Stimulated activated CD4-positive, alpha-beta T cell treated with anti-CD3 and anti-CD28 coated beads, TNF-alpha, amount 100 ng/mL, for 1 hour (primary cell): ENCODE measurements around the gene PLPP4.

Experiments used
- DNase-seq, 3 donors: peaks; one replicate each; pipeline ENCODE4 v3.0.0-alpha.2; 2020; ENCODE audit warnings: low read depth in 3 of 3, low spot score in 1 of 3

PLPP4 gene

DNA sequence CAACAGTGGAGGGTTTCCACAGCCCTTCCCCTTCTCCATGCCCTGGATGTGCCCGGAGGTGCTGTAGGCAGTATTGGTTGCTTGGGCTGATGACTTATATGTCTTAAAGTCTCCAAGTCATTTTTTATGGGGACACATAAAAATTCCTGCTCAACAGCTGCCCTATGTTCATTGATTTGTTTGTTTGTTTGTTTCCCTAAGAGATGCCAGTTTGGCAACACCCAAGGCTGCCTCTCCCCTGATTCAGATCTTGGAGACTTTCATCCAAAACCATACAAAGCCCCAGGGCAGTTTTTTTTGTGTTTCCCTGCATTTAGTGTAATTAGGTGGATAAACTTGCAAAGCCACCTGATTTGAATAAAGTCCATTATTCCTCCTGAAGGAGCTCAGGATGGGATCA, 115.3 kb downstream of the PLPP4 start:
- DNase-seq: no peak

DNA sequence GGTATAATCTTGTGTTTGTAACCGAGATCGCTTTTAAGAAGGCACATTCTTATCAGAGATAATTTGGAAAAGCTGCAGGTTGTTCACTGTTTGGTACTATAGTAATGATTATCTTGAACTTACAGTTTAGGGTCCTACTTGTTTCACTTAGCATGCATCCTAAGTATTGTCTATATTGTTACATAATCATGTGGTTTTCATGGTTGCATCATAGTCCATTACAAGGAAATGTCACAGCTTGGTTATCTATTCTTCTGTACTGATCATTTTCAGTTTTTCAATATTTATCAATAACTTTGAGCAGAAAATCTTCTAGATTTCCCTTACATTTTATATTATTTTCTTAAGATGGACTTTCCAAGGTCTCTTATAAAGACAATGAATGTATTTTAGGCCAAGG, 116.3 kb downstream of the PLPP4 start:
- DNase-seq: no peak

DNA sequence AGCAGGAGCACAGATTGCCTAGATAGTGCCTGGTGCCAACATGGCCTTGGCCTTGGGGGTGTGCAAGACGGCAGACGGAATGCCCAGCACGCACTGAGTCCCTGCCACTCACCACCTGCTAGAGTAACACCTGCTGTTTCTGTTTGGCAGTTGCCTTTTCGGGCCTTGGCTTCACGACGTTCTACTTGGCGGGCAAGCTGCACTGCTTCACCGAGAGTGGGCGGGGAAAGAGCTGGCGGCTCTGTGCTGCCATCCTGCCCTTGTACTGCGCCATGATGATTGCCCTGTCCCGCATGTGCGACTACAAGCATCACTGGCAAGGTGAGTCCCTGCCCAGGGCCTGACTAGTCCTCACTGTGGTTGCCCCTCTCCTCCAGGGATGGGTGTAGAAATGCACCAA, 118.0 kb downstream of the PLPP4 start:
- DNase-seq: no peak

DNA sequence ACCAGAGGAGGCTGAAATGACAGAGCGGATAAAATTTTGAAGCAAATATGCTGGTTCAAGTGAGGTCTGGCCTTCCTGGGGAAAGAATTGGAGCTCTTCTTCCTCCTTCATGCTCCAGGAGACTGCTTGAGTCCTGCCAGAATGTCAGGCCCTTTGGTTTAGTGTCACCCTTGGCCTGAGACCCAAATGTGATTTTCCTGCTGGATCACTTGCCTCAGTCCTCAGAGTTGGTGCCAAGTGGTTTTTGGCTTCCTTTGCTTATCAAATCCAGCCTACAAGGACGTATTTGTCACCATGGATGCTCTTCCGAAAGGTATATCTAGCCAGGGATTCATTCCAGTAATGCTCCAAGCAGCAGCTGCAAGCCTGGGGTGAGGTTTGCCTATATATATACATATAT, 118.4 kb downstream of the PLPP4 start:
- no peak for DNase-seq

DNA sequence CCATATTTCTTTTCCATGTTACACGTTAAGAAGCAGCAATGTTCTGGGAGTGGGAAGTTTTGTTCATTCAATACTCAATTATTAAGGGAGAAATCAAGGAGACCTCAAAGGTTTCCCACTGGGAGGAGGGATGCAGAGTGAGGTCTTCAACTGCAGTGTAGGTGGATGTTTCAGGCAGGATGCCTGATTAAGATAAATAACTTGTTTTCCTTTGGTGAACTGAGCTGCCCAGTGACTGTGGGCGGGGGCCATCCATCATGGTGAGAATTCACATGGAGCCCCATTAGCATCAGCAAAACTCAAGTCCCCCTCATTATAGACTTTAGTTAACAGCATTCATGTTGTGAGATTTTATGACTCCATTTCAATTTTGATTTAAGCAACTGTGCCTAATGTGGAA, 121.1 kb downstream of the PLPP4 start:
- no peak for DNase-seq

DNA sequence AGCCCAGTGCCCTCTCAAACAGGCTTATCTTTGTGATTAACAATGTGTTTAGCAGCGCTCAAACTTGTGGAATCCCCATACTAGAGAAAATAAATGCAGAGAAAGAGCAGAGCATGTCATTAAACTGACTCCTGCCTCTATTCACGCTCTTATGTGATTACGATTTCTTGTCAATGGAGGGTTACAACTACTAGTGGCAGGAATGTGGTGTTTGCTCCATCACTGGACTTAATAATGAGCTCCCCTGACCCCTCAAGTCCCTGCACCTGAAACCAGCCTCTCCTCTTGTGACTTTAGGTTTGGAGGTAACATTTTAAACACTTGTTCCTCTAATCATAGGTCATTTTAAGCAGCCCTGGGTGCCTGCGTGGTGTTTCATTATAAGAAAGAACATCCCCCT, 121.9 kb downstream of the PLPP4 start:
- DNase-seq: no peak

DNA sequence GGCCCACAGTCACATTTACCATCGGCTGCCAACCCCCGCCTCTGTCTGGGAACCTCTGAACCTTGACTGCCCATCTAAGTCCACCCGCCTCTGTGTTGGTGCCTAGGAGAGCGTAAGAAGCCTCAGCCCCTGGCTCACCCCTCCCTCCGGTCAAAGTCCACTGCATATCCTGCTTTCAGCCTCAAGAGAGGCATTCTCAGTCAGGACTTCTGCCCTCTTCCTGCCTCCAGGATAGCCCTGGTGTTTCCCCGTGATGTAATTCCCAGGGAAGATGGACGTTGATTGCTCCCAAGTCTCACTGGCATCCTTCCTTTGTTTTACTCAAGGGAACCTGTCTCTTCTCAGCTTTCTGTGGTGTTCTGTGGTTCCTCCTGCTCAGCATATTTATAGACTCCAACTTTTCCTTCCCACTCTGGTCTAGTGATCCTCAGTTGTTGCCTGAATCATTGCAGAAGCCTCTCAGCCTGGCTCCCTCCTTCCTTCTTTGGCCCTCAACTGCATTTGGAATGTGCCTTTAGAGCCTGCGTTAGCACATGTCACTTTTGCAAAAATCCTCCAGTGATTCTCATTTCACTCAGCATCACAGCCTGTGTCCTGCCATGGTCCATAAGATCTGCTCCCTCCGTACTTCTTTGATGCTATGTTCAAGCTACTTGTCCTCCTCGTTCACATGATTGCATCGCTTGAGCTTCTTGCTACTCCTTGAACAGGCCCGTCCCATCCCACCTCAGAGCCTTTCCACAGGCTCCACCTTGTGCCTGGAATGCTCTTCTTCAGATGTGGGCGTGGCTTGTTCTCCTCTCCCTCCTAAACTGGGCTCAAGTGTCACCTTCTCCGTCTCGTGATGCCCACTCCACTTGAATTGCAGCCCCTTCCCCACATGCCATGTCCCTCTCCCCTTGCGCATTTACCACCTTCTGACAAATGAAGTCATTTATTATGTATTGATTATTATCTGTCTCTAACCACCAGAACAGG, 124.2 kb downstream of the PLPP4 start:
- DNase-seq: no peak

DNA sequence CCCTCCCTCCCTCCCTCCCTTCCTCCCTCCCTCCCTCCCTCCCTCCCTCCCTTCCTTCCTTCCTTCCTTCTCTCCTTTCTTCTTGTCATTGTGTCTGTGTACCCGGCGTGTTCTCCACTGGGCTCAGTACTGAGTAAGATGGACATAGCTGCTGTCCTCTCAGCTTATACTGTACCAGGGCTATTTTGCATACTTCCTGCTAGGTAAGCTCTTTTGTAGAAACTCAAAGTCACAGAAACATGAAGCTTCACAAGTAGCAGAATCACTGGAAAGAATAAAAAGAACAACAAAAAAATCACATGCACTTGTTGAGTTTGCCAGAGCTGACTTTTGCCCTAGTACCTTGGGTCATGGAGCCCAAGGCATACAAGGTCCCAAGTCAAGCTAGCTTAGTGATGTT, 125.7 kb downstream of the PLPP4 start:
- DNase-seq: no peak

DNA sequence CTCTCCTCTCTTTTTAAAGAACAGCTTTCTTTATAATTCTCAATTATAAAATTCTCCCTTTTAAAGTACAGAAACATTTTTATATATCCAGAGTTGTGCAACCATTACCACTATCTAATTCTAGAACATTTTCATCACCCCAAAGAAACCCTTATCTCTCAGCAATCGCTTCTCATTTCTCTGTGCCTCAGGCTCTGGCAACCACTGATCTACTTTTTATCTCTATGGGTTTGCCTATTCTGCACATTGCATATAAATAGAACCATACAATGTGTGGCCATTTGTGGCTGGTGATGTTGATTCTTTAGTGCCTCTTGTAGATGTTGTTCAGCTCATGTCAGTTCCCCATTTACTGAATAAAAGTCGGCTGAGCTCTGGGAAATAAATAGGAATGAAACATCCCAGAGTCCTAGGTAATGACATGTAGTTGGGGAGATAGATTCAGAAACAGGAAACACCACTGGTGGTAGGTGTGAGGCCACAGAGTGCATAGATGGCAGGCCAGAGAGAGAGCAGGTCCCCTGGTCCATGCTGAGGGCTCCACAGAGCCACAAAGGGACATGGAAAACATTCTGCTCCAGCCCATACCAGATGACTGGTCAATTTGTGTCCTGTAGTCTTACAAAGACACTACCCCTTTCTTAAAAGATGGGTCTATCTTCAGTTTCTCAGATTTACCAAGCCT, 126.5 kb downstream of the PLPP4 start:
- no peak for DNase-seq

DNA sequence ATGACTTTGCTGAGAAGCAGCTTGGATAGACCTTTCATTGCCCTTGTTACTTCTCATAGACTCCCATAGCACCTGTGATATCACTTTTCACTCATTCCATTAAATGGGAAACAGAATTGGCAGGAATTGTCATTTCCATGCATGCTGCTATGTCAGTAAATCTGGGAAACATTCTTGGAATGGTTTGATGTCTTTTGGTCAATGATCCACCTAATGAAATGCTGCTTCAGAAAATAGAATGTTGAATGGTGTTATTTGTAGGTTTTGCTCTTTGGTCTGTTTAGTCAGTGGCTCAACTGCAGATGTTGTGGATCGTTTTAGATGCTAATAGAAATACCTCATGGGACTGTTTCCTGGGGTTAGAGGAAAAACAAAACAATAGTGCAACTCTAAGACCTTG, 127.8 kb downstream of the PLPP4 start:
- no peak for DNase-seq

DNA sequence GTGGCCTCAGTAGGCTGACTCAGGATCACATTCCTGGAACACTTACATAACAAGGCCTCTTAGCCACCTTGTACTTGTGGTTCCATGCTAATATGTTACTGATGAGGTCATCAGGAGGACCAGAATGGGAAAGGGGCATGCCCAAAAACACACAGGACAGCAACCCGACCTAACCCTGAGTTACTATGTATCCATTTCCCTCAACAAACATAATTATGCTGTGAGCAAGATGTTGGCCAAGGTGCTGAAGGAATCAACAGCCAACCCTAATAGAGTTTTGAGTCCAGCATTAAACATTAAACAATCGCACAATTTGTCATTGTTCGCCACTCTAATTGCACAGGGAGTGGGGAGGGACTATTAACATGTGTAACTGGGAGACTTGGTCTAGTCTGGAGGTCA, 129.4 kb downstream of the PLPP4 start:
- no peak for DNase-seq

DNA sequence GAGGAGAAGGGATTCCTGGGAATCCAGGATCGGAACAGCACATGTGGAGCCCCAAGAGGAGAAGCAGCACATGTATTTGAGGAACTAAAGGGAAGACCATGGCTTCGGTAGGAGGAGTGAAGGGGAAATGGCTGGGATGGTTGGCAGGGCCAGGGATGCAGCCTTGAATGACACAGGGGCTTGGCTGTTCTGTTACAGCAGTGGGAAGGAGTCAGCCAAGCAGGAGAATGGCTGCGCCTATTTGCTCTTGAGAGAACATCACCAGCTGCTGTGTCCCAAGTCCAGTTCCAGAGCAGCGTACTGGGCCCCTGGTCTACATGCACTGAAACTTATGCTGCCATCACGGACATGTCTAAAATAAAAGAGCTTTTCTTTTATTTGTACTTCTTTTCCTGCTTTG, 130.0 kb downstream of the PLPP4 start:
- DNase-seq: no peak

DNA sequence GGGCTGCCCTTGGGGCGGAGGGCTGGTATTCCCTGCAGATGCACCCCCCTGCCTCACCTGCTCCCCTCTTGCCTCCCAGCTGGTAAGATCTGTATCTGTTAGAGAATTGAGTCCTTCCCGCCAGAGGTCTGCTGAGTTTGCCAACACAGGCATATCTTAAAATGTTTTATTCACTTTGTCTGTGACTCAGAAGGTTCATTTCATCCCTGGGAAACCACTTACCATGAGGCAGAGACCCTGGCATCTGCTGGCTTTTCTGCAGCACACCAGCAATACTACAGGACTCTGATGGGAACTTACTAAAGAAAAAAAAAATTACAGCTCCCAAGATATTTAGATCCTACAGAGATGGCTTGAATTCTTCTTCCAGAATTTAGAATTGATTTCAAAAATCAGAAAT, 131.3 kb downstream of the PLPP4 start:
- DNase-seq: no peak

DNA sequence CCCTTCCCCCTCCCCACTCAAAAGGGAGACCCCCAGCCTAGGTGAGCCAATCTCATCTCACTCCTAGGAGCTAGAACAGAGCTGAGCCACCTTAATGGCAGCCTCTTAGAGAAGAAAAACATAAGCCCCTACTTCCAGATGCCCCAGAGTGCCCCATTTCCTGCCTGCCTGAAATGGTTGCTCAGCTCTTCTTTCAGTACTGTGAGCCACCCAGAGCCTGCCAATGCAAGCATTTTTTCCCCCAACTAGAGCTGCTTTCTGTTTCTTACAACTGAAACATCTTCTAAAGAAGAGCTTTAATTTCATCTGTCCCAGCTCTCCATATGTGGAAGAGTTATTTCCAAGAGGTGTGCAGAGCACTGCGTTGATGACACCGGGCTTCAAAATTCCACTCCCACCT, 136.7 kb downstream of the PLPP4 start:
- no peak for DNase-seq

DNA sequence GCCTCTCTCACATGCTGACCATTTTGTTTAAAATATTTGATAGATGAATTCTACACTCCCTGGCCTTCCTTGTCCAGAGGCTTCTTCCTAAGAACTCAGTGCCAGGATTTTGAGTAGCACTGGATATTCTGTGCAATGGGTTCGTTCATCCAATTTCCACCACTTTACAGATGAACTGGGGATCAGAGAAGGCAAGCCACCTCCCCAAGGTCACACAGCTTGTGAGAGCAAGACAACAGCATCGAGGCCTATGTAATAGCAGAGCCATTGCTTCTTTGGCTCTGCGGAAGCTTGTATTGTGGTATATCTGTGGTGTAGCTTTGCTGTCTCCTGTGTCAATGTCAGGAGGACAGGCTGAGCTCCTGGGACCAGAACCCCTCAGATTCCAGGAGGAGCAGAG, 140.9 kb downstream of the PLPP4 start:
- DNase-seq: no peak

DNA sequence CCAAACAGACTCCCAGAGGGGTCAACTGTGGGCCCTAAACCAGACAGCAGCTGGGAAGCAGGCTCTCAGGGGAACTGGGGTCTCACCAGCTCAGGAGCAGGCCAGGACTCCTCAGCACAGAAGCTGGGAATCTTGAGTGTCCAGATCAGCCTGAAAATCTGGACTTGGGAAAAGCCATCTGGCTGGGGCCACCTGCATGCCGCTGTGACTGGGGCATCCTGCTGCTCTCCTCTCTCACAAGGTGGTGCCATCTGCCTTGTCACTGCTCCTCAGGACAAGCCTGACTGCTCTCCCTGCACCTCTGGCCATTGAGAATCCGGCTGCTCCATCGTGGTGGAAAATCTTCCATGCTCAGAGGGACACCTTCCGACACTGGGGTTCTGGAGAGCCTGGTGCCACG, 141.4 kb downstream of the PLPP4 start:
- DNase-seq: no peak

DNA sequence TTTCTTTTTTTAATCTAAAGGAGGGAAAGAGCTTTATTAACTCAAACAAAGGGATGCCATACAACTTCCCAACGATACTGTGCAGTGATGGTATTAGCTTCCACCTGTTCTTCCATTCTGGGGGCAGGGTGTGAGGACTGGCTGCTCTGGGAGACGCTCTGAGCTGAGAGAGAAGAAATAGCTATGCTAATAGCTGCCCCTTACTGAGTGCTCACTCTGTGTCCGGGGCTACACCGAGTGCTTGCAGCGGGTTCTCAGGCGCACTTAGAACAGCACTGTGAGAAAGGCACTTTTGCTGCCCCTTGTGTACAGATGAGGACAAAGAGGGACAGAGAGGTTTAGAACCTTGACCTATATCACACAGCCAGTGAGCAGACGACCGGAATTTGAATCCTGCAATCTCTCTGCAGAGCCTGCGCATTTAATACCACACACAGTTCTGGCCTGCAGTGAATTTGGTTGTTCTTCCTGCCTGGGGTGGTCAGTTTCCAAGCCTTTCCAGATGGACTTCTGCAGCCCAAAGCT, 142.2 kb downstream of the PLPP4 start:
- DNase-seq: no peak

DNA sequence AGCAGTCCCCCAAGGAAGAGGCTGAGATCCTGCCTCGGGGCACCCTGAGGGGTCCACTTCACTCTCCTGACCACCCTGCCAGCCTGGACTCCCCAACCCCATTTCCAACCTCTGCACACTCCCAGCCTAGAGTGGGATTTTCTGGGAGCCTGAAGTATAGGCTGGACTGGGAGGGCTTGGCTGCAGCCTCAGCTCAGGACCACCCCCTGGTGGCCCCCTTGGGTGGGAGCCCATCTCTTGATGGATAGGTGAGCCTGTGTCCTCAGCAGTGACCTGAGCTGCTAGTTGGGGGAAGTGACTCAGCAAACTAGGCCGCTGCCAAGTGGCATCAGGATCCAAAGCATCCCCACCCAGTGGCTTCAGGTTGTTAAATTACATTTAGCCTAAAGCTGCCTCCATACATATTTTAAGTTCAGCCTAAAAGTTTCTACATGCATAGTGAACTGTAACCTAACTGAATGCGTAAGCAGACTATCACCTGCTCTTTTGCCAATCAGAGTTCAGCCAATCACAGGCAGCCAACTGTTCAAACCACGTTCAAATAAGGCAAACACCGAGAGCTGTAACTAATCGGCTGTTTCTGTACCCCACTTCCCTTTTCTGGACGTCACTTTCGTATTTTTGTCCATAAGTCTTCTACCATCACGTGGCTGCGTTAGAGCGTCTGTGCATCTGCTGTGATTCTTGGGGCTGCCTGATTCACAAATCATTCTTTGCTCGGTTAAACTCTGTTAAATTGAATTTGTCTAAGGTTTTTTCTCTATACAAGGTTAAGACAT, 144.0 kb downstream of the PLPP4 start:
- DNase-seq: no peak

DNA sequence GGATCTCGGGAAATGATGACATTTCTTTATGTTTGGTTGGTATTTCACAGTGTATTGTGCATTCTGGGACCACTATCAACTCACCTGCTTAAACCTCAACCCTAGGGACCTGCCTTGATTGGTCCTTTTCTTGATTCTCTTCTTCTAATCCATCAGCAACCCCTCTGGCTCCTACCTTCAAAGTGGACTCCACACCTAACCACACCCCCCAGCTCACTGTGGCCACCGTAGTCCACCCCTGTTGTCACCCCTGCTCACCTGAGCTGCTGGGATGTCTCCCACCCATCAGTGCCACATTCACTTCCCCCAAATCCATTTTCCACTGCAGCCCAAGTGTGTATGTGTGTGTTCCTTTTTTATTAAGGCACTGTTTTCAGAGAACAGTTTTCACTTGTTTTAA, 145.0 kb downstream of the PLPP4 start:
- DNase-seq: no peak

DNA sequence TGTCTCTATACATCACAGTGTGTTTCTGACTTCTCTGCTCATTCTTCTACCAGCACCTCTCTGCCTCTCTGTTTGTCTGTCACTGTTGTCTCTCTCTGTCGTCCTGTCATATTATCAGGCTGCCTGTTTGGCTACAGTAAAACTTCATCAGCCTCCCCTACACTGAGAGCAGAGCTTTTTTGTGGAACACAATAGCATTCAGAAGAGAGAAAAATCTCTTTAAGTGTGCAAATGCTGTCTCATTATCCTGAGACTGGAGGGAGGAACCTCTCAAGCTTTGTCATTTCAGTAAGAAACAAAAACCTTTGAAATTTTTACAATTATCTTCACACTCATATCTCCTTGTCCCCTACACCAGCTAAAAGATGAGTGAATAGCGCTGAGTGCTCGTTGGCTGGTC, 148.4 kb downstream of the PLPP4 start:
- no peak for DNase-seq

DNA sequence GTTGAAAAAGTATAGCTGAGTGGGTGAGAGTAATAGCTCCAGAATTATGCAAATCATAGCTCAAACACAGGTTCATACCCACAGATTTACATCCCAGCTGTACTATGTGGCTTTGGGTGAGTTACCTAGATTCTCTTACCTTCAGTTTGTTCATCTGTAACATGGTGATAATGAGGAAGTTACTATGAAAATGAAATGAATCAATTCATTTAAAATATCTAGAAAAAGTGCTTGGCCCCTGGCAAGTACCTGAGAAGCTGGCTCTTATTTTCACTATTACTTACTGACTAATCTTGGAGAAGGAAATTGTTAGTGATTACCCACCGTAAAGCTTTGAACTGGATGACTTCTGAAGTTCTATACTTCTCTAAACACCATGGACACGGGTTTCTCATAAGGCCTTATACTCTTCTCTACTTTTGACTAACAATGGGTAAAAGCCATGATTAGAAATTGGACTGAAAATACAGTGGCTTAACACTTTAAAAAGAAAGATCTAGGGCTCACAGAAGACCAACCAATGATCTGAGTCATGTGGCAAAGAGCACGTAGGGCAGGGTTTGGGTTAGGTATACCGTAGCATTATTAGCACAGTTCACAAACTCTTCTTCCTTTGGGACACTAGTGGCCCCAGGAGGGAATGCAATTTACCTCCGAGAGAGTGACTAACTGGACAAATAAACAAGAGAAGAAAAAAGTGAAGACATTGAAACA, 149.2 kb downstream of the PLPP4 start:
- DNase-seq: no peak
